ENCODE results near the gene ZNF141. TPM values are rescaled to one million over a fixed set of nuclear protein-coding genes. Genes with fewer than 3 reads are reported as not detected.
"Not testable (repeated sequence)": the region's sequence is repeated elsewhere in the genome, so short reads cannot be mapped to it uniquely, and the experiment has no call there.

The ZNF141 gene
- total and polyA plus RNA-seq, 4 experiments from 2014 or later, result 7.5 to 59.6 (median 32.2) TPM

DNA sequence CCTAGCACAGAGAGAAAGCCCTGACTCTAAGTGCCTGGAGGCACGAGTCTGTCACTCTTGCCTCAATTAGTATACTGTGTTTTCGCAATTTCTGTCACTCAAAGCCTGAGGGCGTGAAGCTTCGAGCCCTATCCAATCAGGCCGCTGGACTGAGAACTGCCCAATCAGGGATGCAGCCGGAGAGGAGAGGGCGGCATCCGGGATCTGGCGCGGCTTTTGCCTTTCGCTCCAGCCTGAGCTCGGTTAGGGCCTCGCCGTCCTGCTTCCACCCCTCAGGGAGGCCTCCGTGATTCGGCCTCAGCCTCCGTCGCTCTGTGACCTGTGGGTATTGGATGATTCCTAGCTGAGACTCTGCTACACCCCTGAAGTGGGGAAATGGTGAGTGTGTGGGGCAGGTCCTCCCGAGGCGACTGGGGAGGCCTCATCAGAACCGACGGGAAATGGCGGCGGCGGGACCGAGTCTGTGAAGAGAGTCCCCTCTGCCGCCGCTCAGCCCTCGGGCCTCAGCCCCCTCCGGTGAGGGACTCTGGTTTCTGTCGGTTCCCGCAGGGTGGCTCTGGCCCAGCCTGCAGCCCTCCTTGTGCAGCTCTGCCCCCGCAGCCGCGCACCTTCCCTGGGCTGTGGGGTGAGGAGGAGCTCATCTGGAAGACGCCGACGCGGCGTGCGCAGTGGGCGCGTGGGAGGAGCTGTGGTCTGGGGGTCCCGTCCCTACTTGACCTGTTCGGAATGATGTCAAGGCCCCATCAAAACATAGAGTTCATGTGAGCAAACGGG, 48.5 kb downstream of the ZNF141 start:
- no peak for DNase-seq
- H3K27ac Mint-ChIP-seq, result no peak overlapping the region
- peaks cover 0 to 22% (median 3%) of the 10 kb centered on the region in 4 donors for H3K4me1 Mint-ChIP-seq
- ChIA-PET CTCF (ENCODE audit: partially characterized antibody) (interaction anchor here (0.6 kb wide), 1 partner anchor 66 kb away, joined by 5 read pairs; no protein-coding TSS in a partner anchor), POLR2A (ENCODE audit: partially characterized antibody) (no interaction called here)
- Histone ChIP-seq H3K4me1 (ENCODE audit: insufficient read depth, low read length) (peaks cover 6% of the 10 kb centered on the region), H3K36me3 (ENCODE audit: insufficient read depth, low read length) (no peaks in the 10 kb centered on the region), H3K27me3 (ENCODE audit: insufficient read depth, low read length) (no peaks in the 10 kb centered on the region), H3K9me3 (ENCODE audit: control insufficient read depth in 1 of 2, low read length in 2 of 2) (peaks cover 3 to 70% of the 10 kb centered on the region in 2 donors), H3K27ac (ENCODE audit: low read depth, low read length) (no peak overlapping the region), H3K4me3 (ENCODE audit: low read length in 2 of 2) (peak overlapping the region in 1 of 2 donors; percentile 11)
- no peaks in the 10 kb centered on the region for H3K27me3 Mint-ChIP-seq
- intact Hi-C loops (cut with micrococcal nuclease), result no loop called here
- peaks cover 0 to 95% (median 85%) of the 10 kb centered on the region in 8 donors for H3K9me3 Mint-ChIP-seq
- H3K4me3 Mint-ChIP-seq, result peak overlapping the region in 1 of 8 donors; percentile 10
- H3K36me3 Mint-ChIP-seq, result peaks cover 19 to 27% of the 10 kb centered on the region in 2 donors

DNA sequence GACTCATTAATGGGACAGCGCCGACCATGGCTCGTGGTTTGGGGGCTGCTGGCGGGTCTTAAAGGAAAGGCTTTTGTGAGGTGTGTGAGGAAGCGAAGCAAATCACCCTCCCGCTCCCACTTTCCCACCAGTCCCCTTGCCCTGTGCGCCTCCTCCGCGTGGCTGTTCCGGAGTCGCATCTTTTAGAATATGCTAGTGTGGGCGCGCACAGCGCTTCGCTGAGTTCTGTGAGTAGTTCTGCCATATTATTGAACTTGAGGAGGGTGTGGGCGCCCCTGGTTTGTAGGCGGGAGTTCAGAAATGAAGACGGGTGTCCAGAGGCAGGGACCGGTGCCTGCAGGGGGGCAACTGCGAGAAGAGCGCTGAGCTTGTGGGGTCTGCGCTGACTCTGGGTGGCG, 49.1 kb downstream of the ZNF141 start:
- Histone ChIP-seq H3K36me3 (ENCODE audit: insufficient read depth, low read length) (no peaks in the 10 kb centered on the region), H3K4me1 (ENCODE audit: insufficient read depth, low read length) (peaks cover 6% of the 10 kb centered on the region), H3K4me3 (ENCODE audit: low read length in 2 of 2) (no peak overlapping the region), H3K27me3 (ENCODE audit: insufficient read depth, low read length) (no peaks in the 10 kb centered on the region), H3K27ac (ENCODE audit: low read depth, low read length) (no peak overlapping the region), H3K9me3 (ENCODE audit: control insufficient read depth in 1 of 2, low read length in 2 of 2) (peaks cover 3 to 70% of the 10 kb centered on the region in 2 donors)
- Mint-ChIP-seq H3K4me1 (peaks cover 0 to 22% (median 3%) of the 10 kb centered on the region in 4 donors), H3K4me3 (peak overlapping the region in 1 of 8 donors; percentile 10), H3K27me3 (no peaks in the 10 kb centered on the region), H3K27ac (no peak overlapping the region), H3K36me3 (peaks cover 22 to 28% of the 10 kb centered on the region in 2 donors), H3K9me3 (peaks cover 0 to 95% (median 85%) of the 10 kb centered on the region in 8 donors)
- CTCF ChIA-PET (ENCODE audit: partially characterized antibody), result no interaction called here
- intact Hi-C loops (cut with micrococcal nuclease), result no loop called here
- POLR2A ChIA-PET (ENCODE audit: partially characterized antibody), result no interaction called here
- DNase-seq, result no peak

GRCh38 chr4:404006-404405, 66.4 kb downstream of the ZNF141 start:
- intact Hi-C loops (cut with micrococcal nuclease), result no loop called here
- H3K36me3 ChIP-seq (ENCODE audit: insufficient read depth, low read length), result no peaks in the 10 kb centered on the region
- Mint-ChIP-seq H3K36me3 (peaks cover 28% of the 10 kb centered on the region in 2 donors), H3K4me1 (no peaks in the 10 kb centered on the region), H3K27me3 (no peaks in the 10 kb centered on the region), H3K9me3 (peaks cover 5 to 46% (median 44%) of the 10 kb centered on the region in 8 donors), H3K4me3 (no peak overlapping the region), H3K27ac (no peak overlapping the region)
- H3K4me3 ChIP-seq (ENCODE audit: low read length in 2 of 2), result no peak overlapping the region
- CTCF ChIA-PET (ENCODE audit: partially characterized antibody), result no interaction called here
- POLR2A ChIA-PET (ENCODE audit: partially characterized antibody), result no interaction called here
- no peaks in the 10 kb centered on the region for H3K27me3 ChIP-seq (ENCODE audit: insufficient read depth, low read length)
- no peak for DNase-seq
- H3K4me1 ChIP-seq (ENCODE audit: insufficient read depth, low read length), result no peaks in the 10 kb centered on the region
- peaks cover 0 to 13% of the 10 kb centered on the region in 2 donors for H3K9me3 ChIP-seq (ENCODE audit: control insufficient read depth in 1 of 2, low read length in 2 of 2)
- H3K27ac ChIP-seq (ENCODE audit: low read depth, low read length), result no peak overlapping the region

GRCh38 chr4:408321-408720, 70.7 kb downstream of the ZNF141 start:
- H3K27ac ChIP-seq (ENCODE audit: low read depth, low read length); H3K27ac Mint-ChIP-seq; H3K4me1 Mint-ChIP-seq; H3K4me3 Mint-ChIP-seq; H3K4me3 ChIP-seq (ENCODE audit: low read length in 2 of 2); H3K36me3 ChIP-seq (ENCODE audit: insufficient read depth, low read length); DNase-seq; H3K27me3 ChIP-seq (ENCODE audit: insufficient read depth, low read length); CTCF ChIA-PET (ENCODE audit: partially characterized antibody); POLR2A ChIA-PET (ENCODE audit: partially characterized antibody); H3K27me3 Mint-ChIP-seq; intact Hi-C loops (cut with micrococcal nuclease); H3K4me1 ChIP-seq (ENCODE audit: insufficient read depth, low read length): not testable (repeated sequence)
- peaks cover 0 to 24% of the 10 kb centered on the region in 2 donors for H3K9me3 ChIP-seq (ENCODE audit: control insufficient read depth in 1 of 2, low read length in 2 of 2)
- peaks cover 5 to 88% (median 77%) of the 10 kb centered on the region in 8 donors for H3K9me3 Mint-ChIP-seq
- H3K36me3 Mint-ChIP-seq, result peaks cover 36 to 39% of the 10 kb centered on the region in 2 donors

DNA sequence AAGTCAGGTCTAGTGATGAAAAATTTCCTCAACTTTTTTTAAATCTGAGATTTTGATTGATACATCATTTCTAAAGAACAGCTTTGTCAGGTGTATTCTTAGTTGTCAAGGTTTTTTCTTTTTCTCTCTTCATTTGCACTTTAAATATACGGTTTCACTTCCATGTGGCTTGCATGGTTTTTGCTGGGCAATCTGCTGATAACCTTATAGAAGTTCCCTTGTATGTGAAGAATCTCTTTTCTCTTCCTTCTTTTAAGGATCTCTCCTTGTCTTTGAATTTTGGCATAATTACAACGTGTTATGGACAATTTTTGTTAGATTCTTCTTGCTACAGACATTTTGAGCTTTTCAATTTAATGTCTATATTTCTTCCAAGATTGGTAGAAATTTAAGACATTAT, 85.0 kb downstream of the ZNF141 start:
- H3K9me3 Mint-ChIP-seq, result peaks cover 0 to 95% (median 77%) of the 10 kb centered on the region in 8 donors
- H3K4me3 Mint-ChIP-seq, result no peak overlapping the region
- no peaks in the 10 kb centered on the region for H3K27me3 Mint-ChIP-seq
- H3K4me1 ChIP-seq (ENCODE audit: insufficient read depth, low read length), result no peaks in the 10 kb centered on the region
- H3K27ac ChIP-seq (ENCODE audit: low read depth, low read length), result no peak overlapping the region
- H3K9me3 ChIP-seq (ENCODE audit: control insufficient read depth in 1 of 2, low read length in 2 of 2), result peaks cover 13 to 69% of the 10 kb centered on the region in 2 donors
- DNase-seq, result no peak
- no peak overlapping the region for H3K27ac Mint-ChIP-seq
- no peaks in the 10 kb centered on the region for H3K27me3 ChIP-seq (ENCODE audit: insufficient read depth, low read length)
- no peaks in the 10 kb centered on the region for H3K4me1 Mint-ChIP-seq
- peaks cover 14 to 34% of the 10 kb centered on the region in 2 donors for H3K36me3 Mint-ChIP-seq
- CTCF ChIA-PET (ENCODE audit: partially characterized antibody), result no interaction called here
- POLR2A ChIA-PET (ENCODE audit: partially characterized antibody), result no interaction called here
- intact Hi-C loops (cut with micrococcal nuclease), result no loop called here
- H3K36me3 ChIP-seq (ENCODE audit: insufficient read depth, low read length), result no peaks in the 10 kb centered on the region
- no peak overlapping the region for H3K4me3 ChIP-seq (ENCODE audit: low read length in 2 of 2)

Small RNA genes lying within 50 kb of the gene (microRNA-seq; reads per million reads assigned to microRNA genes)
- gene MIR571 (ENCODE audit: borderline microRNAs expressed, borderline number of aligned reads, borderline replicate concordance), result not detected

Other genes with a start within 250 kb of the ZNF141 start
- 10 to 100 TPM; 13.0 to 14.0 TPM for gene ZNF718, start 213.3 kb upstream of the ZNF141 start, total RNA-seq
- gene ZNF718, start 213.3 kb upstream of the ZNF141 start, polyA plus RNA-seq, result 1 to 10 TPM; 3.6 to 5.0 TPM
- gene ZNF732, start 32.3 kb upstream of the ZNF141 start, total RNA-seq, result not detected
- not detected for gene ZNF732, start 32.3 kb upstream of the ZNF141 start, polyA plus RNA-seq
- 10 to 100 TPM; 67.7 to 73.4 TPM for gene ZNF721, start 161.3 kb downstream of the ZNF141 start, total RNA-seq
- 10 to 100 TPM; 30.8 to 40.4 TPM for gene ZNF721, start 161.3 kb downstream of the ZNF141 start, polyA plus RNA-seq
- gene PIGG, start 161.4 kb downstream of the ZNF141 start, total RNA-seq, result 100 to 1,000 TPM in 1 of 2 experiments, 10 to 100 TPM in 1; 97.3 to 105 TPM
- 10 to 100 TPM; 15.5 to 27.8 TPM for gene PIGG, start 161.4 kb downstream of the ZNF141 start, polyA plus RNA-seq
- not detected for gene TMEM271, start 238.5 kb downstream of the ZNF141 start, total RNA-seq
- not detected for gene TMEM271, start 238.5 kb downstream of the ZNF141 start, polyA plus RNA-seq

All from CD4-positive, alpha-beta memory T cell (primary cell).